Stromal cell of bone marrow (primary cell): ENCODE data around the gene AP1AR.

ENCODE experiments used
- DNase-seq: peaks from one replicate; pipeline ENCODE4 v3.0.0-alpha.2; 2012; ENCODE audit warnings: low read depth

The AP1AR gene

GRCh38 chr4:112222219-112222955, 9.2 kb upstream of the AP1AR start:
- DNase-seq = no peak

DNA sequence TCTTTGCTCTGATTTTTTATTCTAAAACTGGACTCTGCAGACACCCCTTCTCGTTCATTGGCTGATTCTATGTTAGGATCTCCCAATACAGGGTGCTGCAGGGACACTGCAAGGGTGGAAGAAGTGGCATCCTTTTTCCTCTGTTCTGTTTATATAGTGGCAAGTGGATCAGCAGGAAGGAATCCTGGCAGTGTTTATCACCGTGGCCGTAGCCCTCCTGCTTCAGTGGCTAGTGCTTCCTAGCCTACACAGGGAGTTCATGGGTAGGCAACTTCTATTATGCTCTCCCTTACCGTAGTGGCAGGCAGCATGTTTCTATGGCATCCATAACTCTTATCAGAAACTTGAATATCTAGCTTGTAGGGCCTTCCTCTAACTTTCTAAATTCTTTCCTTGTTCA, 6.4 kb upstream of the AP1AR start:
- DNase-seq = no peak

DNA sequence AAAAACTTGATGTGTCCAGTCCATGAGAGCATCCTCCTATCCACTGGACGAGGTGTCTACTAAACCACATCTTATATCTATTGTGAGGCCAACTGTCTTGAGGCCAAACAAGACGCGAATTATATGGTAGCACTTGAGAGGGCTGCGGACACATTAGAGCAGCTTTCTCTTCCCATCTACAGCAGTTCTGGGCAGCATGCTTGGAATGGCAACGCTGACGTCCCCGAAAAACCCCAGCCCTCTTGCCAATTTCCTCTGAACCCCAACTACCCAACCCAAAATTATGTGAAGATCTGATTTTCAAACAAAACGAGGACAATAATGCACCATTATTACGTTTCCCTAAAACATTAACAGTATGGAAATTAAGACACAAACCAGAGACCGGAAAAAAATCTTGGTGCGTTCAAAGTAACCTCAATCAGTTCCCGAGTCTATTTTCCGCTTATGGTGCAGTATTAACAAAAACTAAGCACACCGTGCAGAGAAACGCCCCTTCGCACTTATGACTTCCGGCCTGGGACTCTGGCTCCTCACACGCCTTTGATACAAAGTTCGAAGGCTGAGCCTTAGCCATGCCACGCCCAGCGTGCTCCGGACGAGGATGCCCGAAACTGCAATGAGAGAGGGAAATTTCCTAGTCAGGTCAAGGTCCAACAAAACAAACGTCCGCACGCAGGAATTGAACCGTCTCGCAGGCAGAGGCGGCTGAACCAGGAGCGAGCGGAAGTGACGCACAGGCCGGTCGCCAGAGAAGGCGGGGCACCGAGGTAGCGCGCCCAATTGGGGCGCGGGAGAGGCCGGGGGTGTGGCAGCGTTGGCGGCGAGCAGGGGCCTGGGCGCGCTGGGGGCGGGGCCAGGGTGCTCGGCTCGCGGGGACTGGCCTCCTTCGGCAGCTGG, 458 bp upstream of the AP1AR start:
- DNase-seq = peak; percentile 95

DNA sequence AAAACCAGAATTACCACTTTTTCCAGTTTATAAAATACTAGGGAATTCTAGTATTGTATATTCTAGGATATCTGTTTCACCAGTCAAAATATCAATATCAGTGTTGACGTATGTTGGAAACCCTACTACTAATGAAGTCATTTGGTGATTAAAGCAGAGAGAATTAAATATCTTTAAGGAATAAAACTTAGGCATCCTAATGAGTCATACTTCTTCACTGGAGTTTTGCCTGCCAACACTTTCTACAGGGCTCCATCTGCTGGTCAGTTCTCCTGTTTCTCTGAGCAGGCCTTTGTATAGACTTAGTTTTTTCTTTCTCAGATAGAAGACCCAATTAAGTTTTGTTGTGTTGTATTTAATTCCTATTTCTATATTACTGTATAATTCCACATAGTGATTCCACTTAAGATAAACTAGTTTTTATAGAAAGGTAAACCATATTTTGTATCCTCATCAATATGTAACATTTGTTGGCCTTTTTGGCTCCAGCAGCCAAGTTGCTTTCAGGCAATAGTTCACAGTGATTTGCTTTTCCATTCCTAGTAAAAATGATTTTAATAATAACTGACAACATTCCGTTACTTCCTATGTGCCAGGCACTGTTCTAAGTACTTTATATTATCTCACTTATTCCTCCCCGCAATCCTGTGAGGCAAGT, 3.5 kb downstream of the AP1AR start:
- DNase-seq = peak; percentile 83

DNA sequence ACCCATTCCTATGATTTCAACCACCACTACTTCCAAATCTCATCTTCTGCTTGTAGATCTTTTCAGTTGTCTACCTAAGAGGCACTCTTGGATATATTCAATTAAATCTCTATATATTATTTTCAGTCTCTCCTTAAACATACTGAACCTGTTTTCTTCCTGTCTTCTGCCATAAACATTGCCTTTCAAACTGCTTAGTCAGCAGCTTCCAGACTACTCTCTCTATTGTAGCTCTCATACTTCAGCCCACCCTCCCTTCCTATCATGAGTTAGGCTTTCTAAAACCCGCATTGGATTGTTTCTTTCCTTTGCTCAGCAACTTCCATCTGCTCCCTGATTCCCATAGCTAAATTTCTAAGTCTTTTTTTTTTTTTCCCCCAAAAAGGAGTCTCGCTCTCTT, 4.5 kb downstream of the AP1AR start:
- DNase-seq = no peak

DNA sequence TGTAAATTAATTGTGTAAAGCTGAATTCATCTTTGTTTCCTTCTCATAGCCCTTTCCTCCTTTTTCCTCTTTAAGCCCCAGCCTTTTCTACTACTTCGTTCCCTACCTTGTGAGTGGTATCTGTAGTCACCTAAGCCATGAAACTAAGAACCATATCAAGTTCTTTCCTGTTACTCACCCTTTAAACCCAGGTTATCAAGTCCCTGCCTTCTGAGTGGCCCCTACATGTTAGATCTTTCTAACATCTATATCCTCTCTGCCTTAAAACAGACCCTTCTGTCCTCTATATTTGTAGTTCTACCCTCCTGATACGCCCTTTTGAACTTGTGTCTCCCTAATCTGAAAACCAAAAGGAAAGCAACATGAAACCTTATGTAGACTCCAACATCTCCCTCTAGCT, 7.2 kb downstream of the AP1AR start:
- DNase-seq = no peak

DNA sequence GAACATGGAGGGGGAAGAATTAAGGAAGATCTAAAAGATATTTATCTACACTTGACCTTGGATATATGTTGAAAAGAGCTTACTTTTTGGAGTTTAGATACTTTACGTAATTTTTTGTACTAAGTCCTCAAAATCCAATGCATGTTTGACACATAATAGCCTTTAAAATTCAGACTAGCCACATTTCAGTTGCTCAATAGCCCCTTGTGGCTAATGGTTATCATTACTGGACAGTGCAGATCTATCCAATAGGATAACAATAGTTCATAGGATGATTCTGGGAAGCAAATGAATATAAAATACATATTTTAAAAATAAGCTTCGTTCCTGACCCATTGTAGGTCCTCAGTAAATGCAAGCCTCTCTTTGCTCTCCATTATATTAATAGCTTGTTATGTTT, 13.8 kb downstream of the AP1AR start:
- DNase-seq = no peak

- no peak for DNase-seq
These were observed 15.4 kb downstream of the AP1AR start for GRCh38 chr4:112247021-112247420.

DNA sequence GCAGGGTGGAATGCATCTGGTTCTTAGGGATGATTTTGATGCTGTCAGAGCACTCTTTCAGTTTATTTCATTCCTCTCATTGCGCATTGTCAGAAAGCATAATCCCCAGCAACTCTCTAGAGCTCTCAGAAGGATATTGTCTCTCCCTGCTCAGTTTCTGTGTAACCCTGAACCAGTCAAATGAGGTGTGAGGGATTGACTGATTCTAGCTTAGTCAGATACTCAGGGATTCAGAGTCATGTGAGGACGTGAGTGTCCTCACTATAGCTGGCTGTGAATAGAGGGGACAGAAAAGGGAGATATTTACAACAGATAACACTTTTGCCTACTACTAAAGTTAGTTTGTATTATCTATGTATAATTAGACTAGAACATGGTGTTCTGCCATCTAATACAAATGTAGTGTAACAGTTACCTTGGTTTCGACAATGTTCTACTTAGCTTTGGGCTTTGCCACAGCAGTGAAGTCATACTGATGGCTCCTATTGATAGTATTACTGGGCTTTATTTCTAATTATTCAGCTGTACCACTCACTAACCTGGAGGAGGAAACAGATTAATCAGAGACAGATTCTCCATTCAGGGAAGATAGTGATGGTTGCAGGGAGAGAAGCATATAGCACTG, 19.5 kb downstream of the AP1AR start:
- DNase-seq = no peak

- DNase-seq = no peak
These were observed 20.6 kb downstream of the AP1AR start for GRCh38 chr4:112252234-112252633.

DNA sequence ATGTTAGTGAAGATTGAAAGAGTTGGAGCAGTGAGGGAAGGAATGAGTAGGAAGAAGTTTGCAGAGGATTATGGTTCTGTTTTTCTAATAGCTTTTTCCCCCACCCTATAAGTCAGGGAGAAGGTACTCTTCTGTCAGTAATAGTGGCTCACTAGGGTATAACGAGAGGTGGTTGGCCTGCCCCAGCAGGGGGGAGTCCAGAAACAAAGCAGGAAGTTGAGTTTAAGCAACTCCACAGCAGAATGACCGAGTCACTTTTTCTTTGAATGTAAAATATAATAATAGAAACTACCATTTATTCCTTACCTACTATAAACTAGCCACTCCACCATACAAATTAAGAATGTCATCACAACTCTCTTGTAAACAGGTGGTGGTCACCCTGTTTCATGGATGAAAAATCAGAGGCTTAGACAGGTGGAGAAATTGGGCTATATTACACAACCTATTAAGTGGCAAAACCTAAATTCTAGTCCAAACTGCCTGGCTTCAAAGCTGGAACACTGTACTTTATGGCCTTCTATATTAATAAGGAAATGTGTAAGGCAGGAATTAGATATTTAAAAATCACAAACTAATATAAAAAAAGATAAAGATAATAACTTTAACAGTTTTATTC, 21.9 kb downstream of the AP1AR start:
- no peak for DNase-seq

DNA sequence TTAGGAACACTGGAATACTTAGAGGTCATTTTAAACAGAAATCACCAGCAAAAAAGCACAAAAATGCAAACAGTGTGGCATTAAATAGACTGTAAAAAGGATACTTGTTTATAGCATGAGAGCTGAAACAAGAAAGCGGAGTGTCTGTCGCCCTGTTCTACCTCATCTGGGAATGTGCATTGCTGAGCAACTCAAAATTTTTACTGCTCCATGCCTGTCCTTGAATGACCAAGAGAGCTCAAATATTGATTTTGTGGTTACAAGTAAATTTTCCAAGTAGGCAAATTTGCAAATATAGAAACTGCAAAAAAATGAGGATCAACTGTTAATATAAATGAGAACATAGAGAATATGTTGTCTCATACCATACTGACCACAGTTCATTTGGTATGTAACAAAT, 25.5 kb downstream of the AP1AR start:
- no peak for DNase-seq

- no peak for DNase-seq
These were observed 35.2 kb downstream of the AP1AR start for GRCh38 chr4:112266823-112267222.

DNA sequence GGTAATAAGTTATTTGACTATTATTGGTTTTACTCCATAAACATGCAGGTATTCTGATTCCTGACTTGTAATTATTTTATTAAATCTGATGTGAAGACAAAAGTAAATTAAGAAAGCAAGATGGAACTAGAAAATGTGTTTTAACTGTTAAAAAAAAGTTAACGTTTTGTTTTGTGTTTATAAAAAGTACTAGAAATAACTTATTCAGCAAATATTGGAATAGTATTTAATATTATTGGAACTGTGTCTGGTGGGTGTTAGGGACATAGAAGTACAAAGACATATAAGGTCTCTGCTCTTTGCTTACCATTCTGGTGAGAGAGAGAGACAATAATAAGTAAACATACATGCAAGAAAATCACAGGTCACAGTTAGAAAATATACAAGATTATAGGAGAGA, 38.5 kb downstream of the AP1AR start:
- no peak for DNase-seq

- DNase-seq = no peak
These were observed 39.2 kb downstream of the AP1AR start for GRCh38 chr4:112270640-112271421.

DNA sequence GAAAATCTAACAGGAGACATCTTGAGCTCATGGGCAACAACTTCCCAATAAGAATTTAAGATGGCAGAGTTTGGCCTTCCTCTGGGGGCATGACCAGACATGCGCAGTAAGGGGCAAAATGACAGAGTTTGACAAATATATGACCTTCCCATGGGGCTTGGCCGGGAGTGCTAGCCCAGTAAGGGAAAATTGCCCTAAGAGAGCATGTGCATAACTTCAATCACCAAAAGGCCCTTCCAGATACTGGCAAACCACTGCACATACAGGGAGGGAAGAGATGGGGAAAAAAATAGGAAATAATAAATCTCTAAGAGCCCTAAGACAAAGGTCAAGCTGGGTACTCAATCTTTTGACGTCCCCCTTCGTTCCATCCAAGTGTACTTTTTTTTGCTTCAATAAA, 40.7 kb downstream of the AP1AR start:
- DNase-seq = no peak

GRCh38 chr4:112274959-112275358, 43.4 kb downstream of the AP1AR start:
- DNase-seq = no peak

DNA sequence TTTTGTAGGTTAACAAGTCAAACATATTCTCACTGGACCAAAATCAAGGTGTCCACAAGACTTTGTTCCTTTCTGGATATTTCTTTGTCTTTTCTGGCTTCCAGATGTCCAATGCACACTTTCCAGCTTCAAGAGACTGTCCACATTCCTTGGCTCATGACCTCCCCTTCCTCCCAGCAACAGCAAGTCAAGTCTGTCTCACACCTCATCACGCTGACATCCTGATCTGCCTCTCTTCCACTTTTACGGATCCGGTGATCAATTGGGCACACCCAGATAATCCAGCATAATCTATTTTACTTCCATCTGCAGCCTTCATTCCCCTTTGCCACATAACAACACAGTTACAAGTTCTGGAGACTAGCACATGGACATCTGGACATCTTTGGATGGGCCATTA, 44.5 kb downstream of the AP1AR start:
- no peak for DNase-seq

- DNase-seq = no peak
These were observed 45.6 kb downstream of the AP1AR start for GRCh38 chr4:112277220-112277619.

DNA sequence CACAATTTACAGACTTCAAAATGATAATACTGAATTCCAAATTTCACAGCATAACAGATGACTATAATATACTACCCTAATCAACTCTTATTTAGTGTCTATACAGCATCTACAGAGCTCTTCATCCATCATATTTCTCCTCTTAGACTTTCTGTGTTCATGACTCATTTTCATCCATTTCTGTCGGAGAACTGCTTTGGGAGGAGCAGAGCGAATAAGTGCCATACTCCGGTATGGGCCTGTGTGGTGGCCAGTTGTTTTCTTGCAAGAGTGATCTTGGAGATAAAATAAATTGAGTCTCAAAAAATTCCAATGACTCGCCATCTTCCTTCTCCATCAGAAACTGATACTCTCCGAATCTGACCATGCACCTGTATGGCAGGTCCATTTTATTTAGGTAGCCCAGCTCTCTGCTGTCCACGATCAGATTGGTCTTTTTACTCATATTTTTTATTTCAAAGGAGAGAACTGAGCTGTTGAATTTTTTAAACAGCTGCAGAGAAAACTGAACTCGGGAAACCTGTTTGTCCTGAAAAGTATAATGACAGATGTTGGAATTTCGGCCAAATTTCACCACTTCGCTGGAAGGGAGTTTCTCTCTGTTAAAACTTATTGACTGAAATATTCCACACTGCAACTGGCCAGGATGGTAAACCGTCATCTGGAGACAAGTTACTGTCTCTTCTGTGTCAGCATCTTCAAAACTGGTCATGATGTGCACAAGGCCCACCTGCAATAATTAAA, 46.3 kb downstream of the AP1AR start:
- DNase-seq = no peak
